ENCODE results near the gene KCNJ11.

DNA sequence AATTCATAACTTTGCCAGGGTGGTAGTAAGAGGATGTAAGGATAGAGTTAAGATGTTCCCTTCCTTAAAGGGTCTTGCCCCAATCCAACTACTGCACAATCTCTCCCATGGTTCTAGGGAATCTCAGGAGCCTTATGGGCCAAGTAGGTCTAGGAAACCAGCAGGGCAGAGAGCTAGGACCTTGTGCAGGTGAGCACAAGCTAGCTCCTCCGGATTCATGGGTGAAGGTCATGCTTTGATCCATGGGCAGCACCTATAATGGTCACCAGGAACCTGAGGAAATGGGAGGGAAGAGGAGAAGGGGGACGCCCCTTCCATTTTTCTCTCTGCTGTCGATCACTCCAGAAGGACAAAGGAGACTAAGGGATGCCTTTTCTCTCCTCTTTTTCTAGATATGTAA, 16.8 kb downstream of the KCNJ11 start:
- TF ChIP-seq, protein P1, sequence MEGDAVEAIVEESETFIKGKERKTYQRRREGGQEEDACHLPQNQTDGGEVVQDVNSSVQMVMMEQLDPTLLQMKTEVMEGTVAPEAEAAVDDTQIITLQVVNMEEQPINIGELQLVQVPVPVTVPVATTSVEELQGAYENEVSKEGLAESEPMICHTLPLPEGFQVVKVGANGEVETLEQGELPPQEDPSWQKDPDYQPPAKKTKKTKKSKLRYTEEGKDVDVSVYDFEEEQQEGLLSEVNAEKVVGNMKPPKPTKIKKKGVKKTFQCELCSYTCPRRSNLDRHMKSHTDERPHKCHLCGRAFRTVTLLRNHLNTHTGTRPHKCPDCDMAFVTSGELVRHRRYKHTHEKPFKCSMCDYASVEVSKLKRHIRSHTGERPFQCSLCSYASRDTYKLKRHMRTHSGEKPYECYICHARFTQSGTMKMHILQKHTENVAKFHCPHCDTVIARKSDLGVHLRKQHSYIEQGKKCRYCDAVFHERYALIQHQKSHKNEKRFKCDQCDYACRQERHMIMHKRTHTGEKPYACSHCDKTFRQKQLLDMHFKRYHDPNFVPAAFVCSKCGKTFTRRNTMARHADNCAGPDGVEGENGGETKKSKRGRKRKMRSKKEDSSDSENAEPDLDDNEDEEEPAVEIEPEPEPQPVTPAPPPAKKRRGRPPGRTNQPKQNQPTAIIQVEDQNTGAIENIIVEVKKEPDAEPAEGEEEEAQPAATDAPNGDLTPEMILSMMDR (IDR thresholded peaks at IDR 0.05), result no peak
- TF ChIP-seq POLR2A (IDR thresholded peaks at IDR 0.05), result no peak
- no peak for TF ChIP-seq EP300 (IDR thresholded peaks at IDR 0.05)

Measured in suprapubic skin (tissue), 3 donors.